Measurements from ENCODE around the gene TROAP.

Gene TROAP

DNA sequence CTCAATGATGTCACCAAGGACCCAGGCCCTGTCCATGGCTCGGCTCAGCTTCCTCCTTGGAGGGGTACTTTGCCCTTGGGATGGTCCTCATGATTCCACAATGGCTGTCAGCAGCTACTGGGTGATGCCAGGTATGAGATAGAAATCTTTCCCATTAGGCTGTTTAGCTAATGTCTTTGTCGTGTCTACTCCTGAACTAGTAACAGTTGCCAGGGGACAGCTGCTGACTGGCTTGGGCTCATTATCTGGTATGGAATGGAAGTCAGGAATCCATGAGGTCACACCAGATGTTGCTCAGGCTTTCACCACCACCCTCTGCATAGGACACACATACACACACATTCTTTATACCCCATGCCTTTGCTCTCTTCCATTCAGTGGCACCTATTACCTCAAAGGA is 18.9 kb upstream of the TROAP start (continued):
- TF ChIP-seq ZNF302 (tag by site-specific recombination; IDR thresholded peaks at IDR 0.05; ENCODE audit: low read depth) (no peak), PRDM1 (tag by site-specific recombination; IDR thresholded peaks at IDR 0.05) (peak; percentile 29; the same call in 1 of the 2 replicates), ZNF112 (tag by site-specific recombination; IDR thresholded peaks at IDR 0.05) (no peak), ZNF677 (tag by site-specific recombination; IDR thresholded peaks at IDR 0.05) (no peak), ZNF133 (tag by site-specific recombination; IDR thresholded peaks at IDR 0.05) (no peak), ZNF544 (tag by site-specific recombination; IDR thresholded peaks at IDR 0.05) (no peak)

DNA sequence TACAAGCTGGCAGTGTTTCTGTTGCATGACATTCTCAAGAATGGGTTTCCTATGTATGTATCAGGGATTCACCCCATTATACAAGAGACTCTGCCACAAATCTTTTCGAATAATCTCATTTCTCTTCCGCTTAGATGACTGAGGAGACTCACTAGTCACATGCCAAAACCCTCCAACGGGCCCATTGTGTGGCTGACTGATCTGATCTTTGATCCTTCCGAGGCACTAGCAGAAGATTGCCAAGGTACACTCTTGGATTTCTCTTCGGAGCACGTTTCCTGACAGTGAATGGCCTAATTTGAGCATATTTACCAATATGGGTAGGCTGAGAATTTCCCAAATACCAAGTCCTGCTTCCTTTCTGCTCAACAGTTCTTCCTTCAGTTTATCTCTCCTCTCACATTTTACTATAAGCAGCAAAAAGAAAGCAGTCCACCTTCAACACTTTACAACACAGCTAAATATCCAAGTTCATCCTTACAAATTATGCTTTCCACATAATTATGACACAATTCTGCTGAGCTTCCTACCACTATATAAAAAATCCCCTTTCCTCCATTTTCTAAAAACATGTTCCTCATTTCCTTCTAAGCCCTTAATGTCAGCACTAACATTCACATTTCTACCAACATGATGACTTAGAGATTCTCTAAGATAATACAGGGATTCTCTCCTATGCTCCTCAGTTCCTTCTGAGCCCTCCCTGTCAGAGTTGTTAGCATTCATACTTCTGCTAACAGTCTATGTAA is 17.1 kb upstream of the TROAP start:
- Histone ChIP-seq H3K27ac (ENCODE audit: extremely low read depth, low read depth, low read length) (no peak overlapping the region), H3K9me3 (ENCODE audit: control insufficient read depth, insufficient read depth, low read depth, low read length) (no peaks in the 10 kb centered on the region), H3K4me1 (ENCODE audit: control insufficient read depth, insufficient read depth, low read length) (no peaks in the 10 kb centered on the region), H3K36me3 (ENCODE audit: control insufficient read depth in 2 of 2, insufficient read depth in 1 of 2, low read length in 2 of 2) (no peaks in the 10 kb centered on the region), H3K4me3 (ENCODE audit: low read depth, low read length) (no peak overlapping the region)
- CTCF ChIA-PET, result interaction anchor here (0.6 to 4.7 kb wide), 2 partner anchors 11 to 40 kb away, joined by 5 to 34 read pairs; partner anchors contain the start of gene PRPH
- POLR2A ChIA-PET, result interaction anchor here (0.7 to 1.3 kb wide), 2 partner anchors 9 to 12 kb away, joined by 3 to 6 read pairs; no protein-coding TSS in a partner anchor
- TF ChIP-seq ZEB2 (tag by site-specific recombination; IDR thresholded peaks at IDR 0.05), result no peak
- no peak for TF ChIP-seq ZNF747 (tag by site-specific recombination; IDR thresholded peaks at IDR 0.05)
- TF ChIP-seq ZNF529 (tag by site-specific recombination; IDR thresholded peaks at IDR 0.05; ENCODE audit: insufficient replicate concordance), result no peak
- no peak for TF ChIP-seq ZBTB10 (tag by site-specific recombination; IDR thresholded peaks at IDR 0.05)
- no peak for TF ChIP-seq ZNF549 (tag by site-specific recombination; IDR thresholded peaks at IDR 0.05)
- no peak for TF ChIP-seq ZBTB7A (tag by site-specific recombination; IDR thresholded peaks at IDR 0.05; ENCODE audit: low read depth)
- no peak for TF ChIP-seq ZNF175 (tag by site-specific recombination; IDR thresholded peaks at IDR 0.05)
- TF ChIP-seq ZNF211 (tag by site-specific recombination; IDR thresholded peaks at IDR 0.05; ENCODE audit: low read depth), result no peak
- no peak for TF ChIP-seq PRDM2 (tag by site-specific recombination; IDR thresholded peaks at IDR 0.05; ENCODE audit: borderline replicate concordance)
- TF ChIP-seq ZNF114 (tag by site-specific recombination; IDR thresholded peaks at IDR 0.05), result no peak
- no peak for TF ChIP-seq ZNF404 (tag by site-specific recombination; IDR thresholded peaks at IDR 0.05)
- TF ChIP-seq GLIS1 (tag by site-specific recombination; IDR thresholded peaks at IDR 0.05), result no peak
- TF ChIP-seq, protein P1, sequence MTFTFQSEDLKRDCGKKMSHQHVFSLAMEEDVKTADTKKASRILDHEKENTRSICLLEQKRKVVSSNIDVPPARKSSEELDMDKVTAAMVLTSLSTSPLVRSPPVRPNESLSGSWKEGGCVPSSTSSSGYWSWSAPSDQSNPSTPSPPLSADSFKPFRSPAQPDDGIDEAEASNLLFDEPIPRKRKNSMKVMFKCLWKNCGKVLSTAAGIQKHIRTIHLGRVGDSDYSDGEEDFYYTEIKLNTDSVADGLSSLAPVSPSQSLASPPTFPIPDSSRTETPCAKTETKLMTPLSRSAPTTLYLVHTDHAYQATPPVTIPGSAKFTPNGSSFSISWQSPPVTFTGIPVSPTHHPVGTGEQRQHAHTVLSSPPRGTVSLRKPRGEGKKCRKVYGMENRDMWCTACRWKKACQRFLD (tag by site-specific recombination; IDR thresholded peaks at IDR 0.05), result no peak
- TF ChIP-seq WT1 (tag by site-specific recombination; IDR thresholded peaks at IDR 0.05), result no peak
- no peak for TF ChIP-seq ZNF701 (tag by site-specific recombination; IDR thresholded peaks at IDR 0.05)

Measured in HEK293 (cell line).